H1 (cell line): ENCODE measurements around the gene CNTN5. TPM values are rescaled to one million over a fixed set of nuclear protein-coding genes. Genes with fewer than 3 reads are reported as not detected.

Experiments
- CTCF ChIA-PET: fragments of 300-600 bp; sonication (Branson Sonifier 250); formaldehyde crosslinking; loops from one replicate; lab custom pipeline; 2021; ENCODE audit not compliant: partially characterized antibody; lab: Charles Lee
- POLR2A ChIA-PET: fragments of 300-600 bp; sonication (Branson Sonifier 250); formaldehyde crosslinking; loops from one replicate; lab custom pipeline; 2021; ENCODE audit warnings: inconsistent platforms; ENCODE audit not compliant: partially characterized antibody; lab: Charles Lee
- DNase-seq, 2 experiments: peaks; one replicate each; pipeline versions ENCODE4 v3.0.0 to v3.0.0-alpha.2; 2010 to 2022; ENCODE audit warnings: low spot score in 2 of 2, low read depth in 1 of 2, mixed read lengths in 1 of 2
- FAIRE-seq: peaks from 2 replicates; lab custom pipeline; 2011; peaks lifted over from hg19 to GRCh38; lab: Jason Lieb, UNC
- H2AFZ ChIP-seq: 2 replicates; pipeline ENCODE4 v1.8.1; 2012; ENCODE audit warnings: low read length, inconsistent platforms
- H2AK5ac ChIP-seq: 2 replicates; pipeline ENCODE4 v1.6.1; 2013; ENCODE audit warnings: low read depth, low read length
- H2BK120ac ChIP-seq: replicated peaks from 2 replicates; pipeline ENCODE3; 2013; ENCODE audit warnings: low read depth, low read length, inconsistent platforms
- H2BK12ac ChIP-seq: 2 replicates; pipeline ENCODE4 v1.6.1; 2013; ENCODE audit warnings: low read depth, low read length
- H2BK15ac ChIP-seq: 2 replicates; pipeline ENCODE4 v1.6.1; 2013; ENCODE audit warnings: low read length
- H2BK20ac ChIP-seq: 2 replicates; pipeline ENCODE4 v1.6.1; 2013; ENCODE audit warnings: low read length
- H2BK5ac ChIP-seq: 2 replicates; pipeline ENCODE4 v1.6.1; 2013; ENCODE audit warnings: low read depth, low read length
- H3K14ac ChIP-seq: 2 replicates; pipeline ENCODE4 v1.6.1; 2013; ENCODE audit warnings: inconsistent platforms; ENCODE audit not compliant: insufficient read length
- H3K18ac ChIP-seq: 2 replicates; pipeline ENCODE4 v1.6.1; 2013; ENCODE audit warnings: low read length; ENCODE audit errors: extremely low read depth
- H3K23ac ChIP-seq: 2 replicates; pipeline ENCODE4 v1.6.1; 2013; ENCODE audit warnings: inconsistent platforms; ENCODE audit not compliant: insufficient read length
- H3K23me2 ChIP-seq: 2 replicates; pipeline ENCODE4 v1.6.1; 2013; ENCODE audit warnings: low read depth, low read length
- H3K27ac ChIP-seq: 2 replicates; pipeline ENCODE4 v1.6.1; 2011; ENCODE audit warnings: low read depth, low read length, inconsistent platforms
- H3K27me3 ChIP-seq, 4 experiments: replicated peaks in 1 of 4; 1 replicate in 1 of 4; 2 replicates in 3 of 4; pipeline versions ENCODE4 v1.6.1 to v1.8.1; 2011 to 2013; ENCODE audit warnings: low read length in 3 of 4, mild to moderate bottlenecking in 3 of 4, inconsistent platforms in 2 of 4, mixed read lengths in 2 of 4, moderate library complexity in 1 of 4; ENCODE audit not compliant: control insufficient read depth in 3 of 4, insufficient read depth in 3 of 4; ENCODE audit errors: extremely low read depth in 1 of 4
- H3K36me3 ChIP-seq, 4 experiments: 2 replicates each; pipeline versions ENCODE4 v1.6.1 to v1.8.1; 2011 to 2013; ENCODE audit warnings: mild to moderate bottlenecking in 4 of 4, low read length in 3 of 4, moderate library complexity in 2 of 4, control low read depth in 1 of 4, inconsistent platforms in 1 of 4; ENCODE audit not compliant: insufficient read depth in 4 of 4, control insufficient read depth in 2 of 4
- H3K4ac ChIP-seq: replicated peaks from 2 replicates; pipeline ENCODE3; 2013; ENCODE audit warnings: low read length, low read depth, mixed read lengths, inconsistent platforms; ENCODE audit not compliant: insufficient read length
- H3K4me1 ChIP-seq, 4 experiments: replicated peaks in 1 of 4; 1 replicate in 1 of 4; 2 replicates in 3 of 4; pipeline versions ENCODE4 v1.6.1 to v1.8.1; 2011 to 2013; ENCODE audit warnings: low read length in 3 of 4, inconsistent platforms in 2 of 4, mixed read lengths in 1 of 4; ENCODE audit not compliant: insufficient read depth in 4 of 4, control insufficient read depth in 3 of 4
- H3K4me2 ChIP-seq, 2 experiments: 2 replicates each; pipeline versions ENCODE4 v1.6.1 to v1.8.1; 2011 to 2013; ENCODE audit warnings: low read depth in 2 of 2, low read length in 2 of 2, control low read depth in 1 of 2, inconsistent platforms in 1 of 2, mild to moderate bottlenecking in 1 of 2; ENCODE audit not compliant: insufficient read depth in 1 of 2
- H3K4me3 ChIP-seq, 4 experiments: fragments of 200-600, 300-600 bp in 1 of 4; sonication (generic), shearing (Covaris generic), sonication (Bioruptor Twin) in 1 of 4; 2 replicates each; pipeline versions ENCODE4 v1.5.1 to v1.8.1; 2011 to 2016; ENCODE audit warnings: low read length in 4 of 4, low read depth in 3 of 4, control low read depth in 2 of 4, inconsistent platforms in 2 of 4, mild to moderate bottlenecking in 2 of 4, mixed read lengths in 1 of 4, moderate library complexity in 1 of 4; ENCODE audit not compliant: insufficient read depth in 2 of 4; ENCODE audit errors: extremely low read depth in 1 of 4
- H3K56ac ChIP-seq: replicated peaks from 2 replicates; pipeline ENCODE3; 2013; ENCODE audit warnings: low read depth, mild to moderate bottlenecking, mixed read lengths, low read length, inconsistent platforms; ENCODE audit not compliant: insufficient read length
- H3K79me1 ChIP-seq: 2 replicates; pipeline ENCODE4 v1.6.1; 2013; ENCODE audit warnings: low read depth, low read length, control low read depth
- H3K79me2 ChIP-seq, 2 experiments: 2 replicates each; pipeline versions ENCODE4 v1.6.1 to v1.8.1; 2012 to 2013; ENCODE audit warnings: low read length in 2 of 2, mild to moderate bottlenecking in 2 of 2, inconsistent platforms in 1 of 2; ENCODE audit not compliant: insufficient read depth in 2 of 2, control insufficient read depth in 1 of 2
- H3K9ac ChIP-seq, 4 experiments: replicated peaks in 1 of 4; 1 replicate in 1 of 4; 2 replicates in 3 of 4; pipeline versions ENCODE4 v1.6.1 to v1.8.1; 2011 to 2013; ENCODE audit warnings: low read depth in 3 of 4, low read length in 3 of 4, control low read depth in 2 of 4, mild to moderate bottlenecking in 2 of 4, moderate library complexity in 2 of 4, inconsistent platforms in 1 of 4; ENCODE audit errors: extremely low read depth in 1 of 4
- H3K9me3 ChIP-seq, 2 experiments: 2 replicates each; pipeline versions ENCODE4 v1.6.1 to v1.8.1; 2012 to 2013; ENCODE audit warnings: mild to moderate bottlenecking in 2 of 2, moderate library complexity in 2 of 2, control low read depth in 1 of 2, inconsistent platforms in 1 of 2, low read depth in 1 of 2, low read length in 1 of 2, mixed read lengths in 1 of 2; ENCODE audit not compliant: insufficient read depth in 2 of 2
- H4K20me1 ChIP-seq, 2 experiments: replicated peaks in 1 of 2; 2 replicates each; pipeline versions ENCODE3 to v1.8.1; 2011 to 2013; ENCODE audit warnings: inconsistent platforms in 2 of 2, low read length in 2 of 2, mild to moderate bottlenecking in 1 of 2; ENCODE audit not compliant: insufficient read depth in 2 of 2, control insufficient read depth in 1 of 2
- H4K5ac ChIP-seq: 2 replicates; pipeline ENCODE4 v1.6.1; 2013; ENCODE audit warnings: low read length, low read depth, mixed read lengths, inconsistent platforms; ENCODE audit not compliant: insufficient read length
- H4K8ac ChIP-seq: 2 replicates; pipeline ENCODE4 v1.8.0; 2013; ENCODE audit warnings: mild to moderate bottlenecking, moderate library complexity, low read length, inconsistent platforms; ENCODE audit not compliant: insufficient read depth; ENCODE audit errors: extremely low read depth
- H4K91ac ChIP-seq: replicated peaks from 2 replicates; pipeline ENCODE3; 2013; ENCODE audit warnings: low read length, mixed read lengths, inconsistent platforms; ENCODE audit not compliant: insufficient read length
- BACH1 ChIP-seq: IDR thresholded peaks from 2 replicates; pipeline ENCODE4 v1.6.1; 2012; ENCODE audit warnings: low read length, improper control_type of control experiment
- BRCA1 ChIP-seq: IDR thresholded peaks from 2 replicates; pipeline ENCODE4 v1.6.1; 2012; ENCODE audit warnings: low read depth, low read length, improper control_type of control experiment
- CBX5 ChIP-seq: fragments of 300-800, 300-1000 bp; sonication (generic); IDR thresholded peaks from 2 replicates; pipeline ENCODE4 v1.7.1; 2016; ENCODE audit warnings: antibody characterized with exemption, low read length, low read depth
- EGR1 ChIP-seq: IDR thresholded peaks from 2 replicates; pipeline ENCODE4 v1.6.1; 2011; ENCODE audit warnings: low read depth, low read length, borderline replicate concordance
- FOSL1 ChIP-seq: IDR thresholded peaks from 2 replicates; pipeline ENCODE4 v1.6.1; 2011; ENCODE audit warnings: mild to moderate bottlenecking, low read depth, low read length, moderate library complexity; ENCODE audit not compliant: insufficient read depth
- GABPA ChIP-seq: IDR thresholded peaks from 2 replicates; pipeline ENCODE4 v1.6.1; 2011; ENCODE audit warnings: mild to moderate bottlenecking, low read length, moderate library complexity, borderline replicate concordance; ENCODE audit not compliant: insufficient read depth
- GTF2F1 ChIP-seq: IDR thresholded peaks from 2 replicates; pipeline ENCODE4 v1.6.1; 2012; ENCODE audit warnings: low read depth, low read length, improper control_type of control experiment, borderline replicate concordance
- KDM1A ChIP-seq: fragments of 200-600, 300-600 bp; sonication (generic); IDR thresholded peaks from 2 replicates; pipeline ENCODE4 v1.7.1; 2016; ENCODE audit warnings: mild to moderate bottlenecking, low read length, borderline replicate concordance
- NANOG ChIP-seq: IDR thresholded peaks from 2 replicates; pipeline ENCODE4 v1.6.1; 2011; ENCODE audit warnings: low read length, low read depth, mild to moderate bottlenecking, inconsistent platforms; ENCODE audit not compliant: insufficient read depth, poor library complexity, severe bottlenecking
- PHF8 ChIP-seq: fragments of 200-600 bp; sonication (generic); conservative IDR thresholded peaks from 2 replicates; pipeline ENCODE4 v1.7.1; 2012; ENCODE audit warnings: low read depth, mild to moderate bottlenecking, inconsistent platforms, low read length, moderate library complexity
- SIN3A ChIP-seq, 2 experiments: IDR thresholded peaks in 1 of 2; conservative IDR thresholded peaks in 1 of 2; 2 replicates each; pipeline ENCODE4 v1.6.1; 2011 to 2012; ENCODE audit warnings: low read length in 2 of 2, improper control_type of control experiment in 1 of 2, low read depth in 1 of 2, mild to moderate bottlenecking in 1 of 2
- WGBS, 2 experiments: shearing (Covaris generic) in 1 of 2; methylation state at CpG; one replicate each; pipeline versions ENCODE4 v1.1.6 to v1.1.7; 2013 to 2015; ENCODE audit warnings: low lambda C conversion rate in 2 of 2, mixed read lengths in 2 of 2, inconsistent platforms in 1 of 2, low coverage in 1 of 2, missing lambda C conversion rate in 1 of 2; ENCODE audit not compliant: insufficient replicate concordance in 2 of 2, insufficient coverage in 1 of 2, insufficient read length in 1 of 2; ENCODE audit errors: extremely low coverage in 1 of 2, missing lambda C conversion rate in 1 of 2; 5-methylcytosine and 5-hydroxymethylcytosine counted together
- polyA plus RNA-seq, 7 experiments: library from polyadenylated mRNA; depleted of rRNA in 3 of 7; stranded (reverse) in 5 of 7; unstranded in 2 of 7; fragments of >200 nt in 5 of 7; fragments of 200-250 nt in 2 of 7; gene quantifications; 1 replicate in 5 of 7; 2 replicates in 1 of 7; 4 replicates in 1 of 7; pipeline versions ENCODE4 v1.2.1 to v1.2.3, GENCODE V29; 2011 to 2013; ENCODE audit warnings: missing spikeins in 2 of 7, mixed read lengths in 2 of 7
- total RNA-seq: library from RNA; stranded (reverse); fragmentation: NEBNext Ultra II Directional; extraction: Animal tissue kit (Norgen Biotek cat#: 25700); gene quantifications from 2 replicates; pipeline ENCODE4 v1.2.1, GENCODE V29; 2021

Gene CNTN5
- total and polyA plus RNA-seq, 2 of the 8 experiments (the other 6 are each of a cell fraction or from before 2014, with no cell fraction given), result not detected

- ChIA-PET CTCF (interaction anchor here (0.6 to 2.1 kb wide), 7 partner anchors 9 to 1260 kb away, joined by 3 to 12 read pairs (median 3); no protein-coding TSS in a partner anchor), POLR2A (no interaction called here)
- FAIRE-seq, result no peak
- Histone ChIP-seq H3K9ac (no peak overlapping the region), H4K91ac (no peak overlapping the region), H3K23ac (no peak overlapping the region), H2BK12ac (no peak overlapping the region), H3K79me2 (no peaks in the 10 kb centered on the region), H3K56ac (no peak overlapping the region), H4K20me1 (no peaks in the 10 kb centered on the region), H4K8ac (no peak overlapping the region), H2AFZ (no peak overlapping the region), H3K27ac (no peak overlapping the region; the same call in 1 of the 2 replicates), H2BK15ac (no peak overlapping the region), H3K14ac (no peak overlapping the region), H3K18ac (no peak overlapping the region), H2BK20ac (no peak overlapping the region), H2AK5ac (no peak overlapping the region), H3K4ac (no peak overlapping the region), H3K4me2 (no peak overlapping the region), H3K4me1 (0 out of 7 replicates have a peak, but pooled peaks cover 0 to 3% (median 0%) of the 10 kb centered on the region in 4 experiments), H3K23me2 (no peaks in the 10 kb centered on the region), H2BK5ac (no peak overlapping the region), H2BK120ac (no peak overlapping the region), H3K79me1 (no peaks in the 10 kb centered on the region), H4K5ac (no peak overlapping the region), H3K9me3 (no peaks in the 10 kb centered on the region), H3K27me3 (no peaks in the 10 kb centered on the region), H3K4me3 (no peak overlapping the region), H3K36me3 (no peaks in the 10 kb centered on the region)
- TF ChIP-seq NANOG, result no peak
- no peak for TF ChIP-seq GABPA
- no peak for TF ChIP-seq BRCA1
- no peak for TF ChIP-seq KDM1A
- TF ChIP-seq SIN3A (conservative IDR thresholded peaks at IDR 0.05 in 1 of 2, IDR thresholded peaks at IDR 0.05 in 1 of 2; ENCODE audit: low read depth in 1 of 2, low read length in 2 of 2), result no peak
- TF ChIP-seq GTF2F1, result no peak
- TF ChIP-seq CBX5, result no peak
- TF ChIP-seq EGR1, result no peak
- TF ChIP-seq FOSL1, result no peak
- TF ChIP-seq PHF8, result no peak
- no peak for TF ChIP-seq BACH1
- DNase-seq, result no peak
- 98% methylated on average over 6 of the region's 6 CpGs; no CpG with 5 or more reads in 1 of the 2 experiments for WGBS, 2 experiments
These were observed 1317.5 kb downstream of the CNTN5 start for GRCh38 chr11:100338144-100338840.
